ENCODE measurements around the gene OR4D10.
"Not testable (repeated sequence)": the region's sequence is repeated elsewhere in the genome, so short reads cannot be mapped to it uniquely, and the experiment has no call there.

The OR4D10 gene

DNA sequence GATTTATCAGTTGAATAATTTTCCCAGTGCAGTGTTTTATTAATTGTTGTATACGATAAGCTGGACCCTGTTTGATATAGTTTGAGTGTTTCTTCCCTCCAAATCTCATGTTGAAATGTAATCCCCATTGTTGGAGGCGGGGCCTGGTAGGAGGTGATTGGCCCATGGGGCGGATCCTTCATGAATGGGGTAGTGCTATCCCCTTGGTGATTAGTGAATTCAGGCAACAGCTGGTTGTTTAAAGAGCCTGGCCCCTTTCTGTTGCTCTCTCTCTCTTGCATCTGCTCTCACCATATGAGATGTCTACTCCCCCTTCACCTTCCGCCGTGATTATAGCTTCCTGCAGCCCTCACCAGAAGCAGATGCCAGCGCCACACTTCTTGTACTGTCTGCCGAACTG, 35.3 kb upstream of the OR4D10 start:
- H3K27ac ChIP-seq, result no peak overlapping the region
- no peak for TF ChIP-seq CTCF (conservative IDR thresholded peaks at IDR 0.05)

DNA sequence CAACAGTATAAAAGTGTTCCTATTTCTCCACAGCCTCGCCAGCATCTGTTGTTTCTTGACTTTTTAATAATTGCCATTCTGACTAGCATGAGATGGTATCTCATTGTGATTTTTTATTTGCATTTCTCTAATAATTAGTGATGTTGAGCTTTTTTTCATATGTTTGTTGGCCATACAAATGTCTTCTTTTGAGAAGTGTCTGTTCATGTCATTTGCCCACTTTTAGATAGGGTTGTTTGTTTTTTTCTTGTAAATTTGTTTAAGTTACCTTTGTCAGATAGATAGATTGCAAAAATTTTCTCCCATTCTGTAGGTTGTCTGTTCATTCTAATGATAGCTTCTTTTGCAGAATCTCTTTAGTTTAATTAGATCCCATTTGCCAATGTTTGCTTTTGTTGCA, 27.5 kb upstream of the OR4D10 start:
- not testable (repeated sequence) for H3K27ac ChIP-seq

- TF ChIP-seq CTCF (conservative IDR thresholded peaks at IDR 0.05), result no peak
- H3K27ac ChIP-seq, result no peak overlapping the region
Measured at GRCh38 chr11:59448484-59448883, 24.6 kb upstream of the OR4D10 start.

GRCh38 chr11:59456661-59457060, 16.5 kb upstream of the OR4D10 start, which contains the start of gene OR4D6:
Gene OR4D6 (plus strand): TSS chr11:59456961. CDS start chr11:59456961, 0 bp downstream.
- no peak within 1 kb of the TSS for H3K27ac ChIP-seq
- no peak for TF ChIP-seq CTCF (conservative IDR thresholded peaks at IDR 0.05)

DNA sequence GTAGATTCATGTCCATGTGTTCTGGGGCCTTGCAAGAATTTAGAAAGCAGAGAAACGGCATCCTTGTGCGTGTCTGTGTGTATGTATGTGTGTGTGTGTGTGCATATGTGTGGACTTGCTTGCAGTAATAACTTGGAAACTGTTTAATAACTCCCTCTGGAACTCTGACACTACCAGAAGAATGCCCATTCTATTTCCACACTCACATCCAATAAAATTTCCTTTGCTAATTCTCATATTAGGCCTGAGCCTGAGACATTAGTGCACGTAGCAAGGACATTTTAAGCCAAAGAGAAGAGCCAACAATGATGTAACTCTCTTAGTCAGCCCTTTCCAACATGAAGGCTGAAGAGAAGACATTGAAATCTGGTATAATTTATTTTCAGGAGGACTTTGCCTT, 13.2 kb upstream of the OR4D10 start:
- H3K27ac ChIP-seq, result no peak overlapping the region
- no peak for TF ChIP-seq CTCF (conservative IDR thresholded peaks at IDR 0.05)

GRCh38 chr11:59463190-59463641, 9.9 kb upstream of the OR4D10 start:
- H3K27ac ChIP-seq, result no peak overlapping the region
- TF ChIP-seq CTCF (conservative IDR thresholded peaks at IDR 0.05), result no peak

- no peak overlapping the region for H3K27ac ChIP-seq
- no peak for TF ChIP-seq CTCF (conservative IDR thresholded peaks at IDR 0.05)
Measured at GRCh38 chr11:59475176-59475575, 2.1 kb downstream of the OR4D10 start.

DNA sequence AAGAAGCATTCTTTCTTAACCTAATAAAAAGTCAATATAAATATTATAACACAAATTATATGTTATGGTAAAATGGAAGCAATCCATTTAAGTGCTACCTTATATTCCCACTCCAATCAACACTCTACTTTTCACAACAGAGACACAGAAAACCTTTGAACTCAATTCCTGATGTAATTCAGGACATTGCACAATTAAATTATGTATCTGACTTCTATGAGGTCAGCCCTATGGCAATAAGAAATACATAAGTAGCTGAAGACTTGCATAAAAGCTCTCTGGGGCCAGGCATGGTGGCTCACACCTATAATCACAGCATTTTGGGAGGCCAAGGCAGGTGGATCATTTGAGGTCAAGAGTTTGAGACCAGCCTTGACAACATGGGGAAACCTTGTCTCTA, 6.8 kb downstream of the OR4D10 start:
- H3K27ac ChIP-seq, result no peak overlapping the region
- no peak for TF ChIP-seq CTCF (conservative IDR thresholded peaks at IDR 0.05)

All from VCaP (cell line).